Cardiac muscle cell (in vitro differentiated cells and primary cell): ENCODE data around the gene PPM1A. TPM values are rescaled to one million over a fixed set of nuclear protein-coding genes. Genes with fewer than 3 reads are reported as not detected.

Source experiments
- DNase-seq, 2 donors: peaks; one replicate each; pipeline versions ENCODE4 v3.0.0 to v3.0.0-alpha.2; 2010 to 2017; ENCODE audit warnings: low read depth in 1 of 2, low spot score in 1 of 2
- H3K27ac ChIP-seq: fragments of 200-600 bp; sonication (generic); 2 replicates; pipeline ENCODE4 v1.5.1; 2016
- H3K27me3 ChIP-seq: fragments of 200-600 bp; sonication (generic); 2 replicates; pipeline ENCODE4 v1.6.0; 2016; ENCODE audit warnings: control low read depth
- H3K36me3 ChIP-seq: fragments of 200-600 bp; sonication (generic); 2 replicates; pipeline ENCODE4 v1.5.1; 2016; ENCODE audit warnings: control low read depth
- H3K4me1 ChIP-seq: fragments of 200-600 bp; sonication (generic); 2 replicates; pipeline ENCODE4 v1.8.1; 2017; ENCODE audit warnings: low read depth, mild to moderate bottlenecking, mixed run types
- H3K4me3 ChIP-seq: fragments of 200-600 bp; sonication (generic); 2 replicates; pipeline ENCODE4 v1.5.1; 2016; ENCODE audit warnings: mild to moderate bottlenecking
- H3K9me3 ChIP-seq: fragments of 200-600 bp; sonication (generic); 2 replicates; pipeline ENCODE4 v1.5.1; 2017; ENCODE audit warnings: low read depth, mild to moderate bottlenecking, control low read depth
- CTCF ChIP-seq: IDR thresholded peaks from 2 replicates; pipeline ENCODE4 v1.5.1; 2012; ENCODE audit warnings: low read depth, mild to moderate bottlenecking, low read length
- polyA plus RNA-seq: library from polyadenylated mRNA; unstranded; fragments of >200 nt; fragmentation: Nextera tagmentation; extraction: Ambion mirVana; gene quantifications from 2 replicates; pipeline ENCODE4 v1.2.1, GENCODE V29; 2016
- total RNA-seq: library from RNA; depleted of rRNA; stranded (reverse); fragments of >200 nt; gene quantifications from 2 replicates; pipeline ENCODE4 v1.2.3, GENCODE V29; 2016

PPM1A gene
- total and polyA plus RNA-seq, 2 experiments from 2014 or later, result 19.6 to 24.1 TPM

GRCh38 chr14:60240139-60240856 is 8.7 kb upstream of the PPM1A start:
- DNase-seq, result no peak
- H3K9me3 ChIP-seq, result no peaks in the 10 kb centered on the region
- no peak overlapping the region for H3K4me3 ChIP-seq
- no peaks in the 10 kb centered on the region for H3K27me3 ChIP-seq
- no peaks in the 10 kb centered on the region for H3K4me1 ChIP-seq
- no peaks in the 10 kb centered on the region for H3K36me3 ChIP-seq
- no peak for TF ChIP-seq CTCF
- no peak overlapping the region for H3K27ac ChIP-seq

- Histone ChIP-seq H3K27ac (no peak overlapping the region), H3K9me3 (no peaks in the 10 kb centered on the region), H3K4me3 (no peak overlapping the region), H3K36me3 (no peaks in the 10 kb centered on the region), H3K27me3 (no peaks in the 10 kb centered on the region), H3K4me1 (no peaks in the 10 kb centered on the region)
- no peak for TF ChIP-seq CTCF
- no peak for DNase-seq
Observed at GRCh38 chr14:60241091-60241490, 7.9 kb upstream of the PPM1A start.

GRCh38 chr14:60242429-60242828 is 6.6 kb upstream of the PPM1A start:
- Histone ChIP-seq H3K36me3 (no peaks in the 10 kb centered on the region), H3K9me3 (no peaks in the 10 kb centered on the region), H3K4me3 (no peak overlapping the region), H3K4me1 (no peaks in the 10 kb centered on the region), H3K27me3 (no peaks in the 10 kb centered on the region), H3K27ac (no peak overlapping the region)
- no peak for TF ChIP-seq CTCF
- no peak for DNase-seq

- Histone ChIP-seq H3K36me3 (no peaks in the 10 kb centered on the region), H3K27ac (no peak overlapping the region), H3K4me3 (no peak overlapping the region), H3K9me3 (no peaks in the 10 kb centered on the region), H3K4me1 (peaks cover 3% of the 10 kb centered on the region), H3K27me3 (no peaks in the 10 kb centered on the region)
- no peak for DNase-seq
- TF ChIP-seq CTCF, result no peak
Observed at GRCh38 chr14:60245380-60246177, 3.4 kb upstream of the PPM1A start.

DNA sequence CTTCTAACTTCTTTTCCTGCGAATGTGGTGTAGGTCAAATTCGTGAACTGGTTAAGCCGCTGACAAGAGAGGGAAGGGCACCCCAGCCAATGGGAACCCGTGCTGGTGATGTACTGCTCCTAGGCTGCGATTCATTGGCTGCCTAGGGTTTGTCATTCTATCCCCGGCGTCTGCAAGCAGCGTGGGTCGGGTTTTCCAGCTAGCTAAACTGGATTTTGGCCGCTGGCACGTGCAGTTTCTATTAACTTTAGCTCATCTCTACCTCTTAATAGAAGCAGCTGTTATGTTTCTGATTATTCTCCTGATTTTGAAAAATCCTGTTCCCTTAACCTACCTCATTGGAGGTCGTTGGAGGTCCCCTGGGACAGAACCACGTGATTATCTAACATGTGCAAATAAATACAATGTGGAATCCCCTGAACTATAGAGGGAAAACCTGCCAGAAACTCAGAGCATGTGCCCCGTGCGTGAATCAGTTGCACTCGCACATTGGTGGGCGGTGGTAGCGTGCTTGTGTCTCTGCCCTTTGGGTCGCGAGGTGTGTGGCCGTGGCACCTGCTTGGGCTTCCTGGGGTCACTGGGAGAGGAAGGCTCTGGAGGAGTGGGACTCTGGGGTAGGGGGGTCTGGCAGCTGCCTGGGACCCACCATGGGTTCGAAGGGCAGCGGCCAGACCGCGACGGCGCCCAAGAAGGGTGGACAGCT is 876 bp upstream of the PPM1A start:
- TF ChIP-seq CTCF, result no peak
- peak overlapping the region; percentile 99 for H3K27ac ChIP-seq
- no peaks in the 10 kb centered on the region for H3K27me3 ChIP-seq
- peak overlapping the region; percentile 47 for H3K4me3 ChIP-seq
- no peaks in the 10 kb centered on the region for H3K36me3 ChIP-seq
- no peaks in the 10 kb centered on the region for H3K9me3 ChIP-seq
- DNase-seq, result peak; percentile 94 to 96
- H3K4me1 ChIP-seq, result peaks cover 26% of the 10 kb centered on the region
